NCI-H187 treated with DMSO at 0.1 percent for 48 hours (cell line): ENCODE measurements around the gene PRR7.
A peak's percentile ranks its signal among the peaks of the same experiment; 100 is the strongest.

Source experiments
- DNase-seq: peaks from one replicate; lab custom pipeline; 2025; lab: John Stamatoyannopoulos, UW

Gene PRR7

DNA sequence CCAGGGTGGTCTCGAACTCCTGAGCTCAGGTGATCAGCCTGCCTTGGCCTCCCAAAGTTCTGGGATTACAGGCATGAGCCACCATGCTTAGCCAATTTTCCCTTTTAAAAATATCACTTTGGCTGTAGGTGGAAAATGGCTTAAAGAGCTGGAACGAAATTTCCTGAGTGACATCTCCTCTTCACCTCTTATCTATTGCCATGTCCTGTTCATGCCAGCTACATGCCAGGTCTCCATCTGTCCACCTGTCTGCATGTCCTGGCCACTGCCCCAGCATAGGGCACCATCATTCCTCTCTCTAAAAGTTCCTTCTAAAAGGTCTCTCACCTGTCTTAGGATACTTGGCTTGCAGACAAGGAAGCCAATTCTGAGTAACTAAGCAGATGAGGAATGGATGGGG is 22.9 kb upstream of the PRR7 start:
- no peak for DNase-seq

DNA sequence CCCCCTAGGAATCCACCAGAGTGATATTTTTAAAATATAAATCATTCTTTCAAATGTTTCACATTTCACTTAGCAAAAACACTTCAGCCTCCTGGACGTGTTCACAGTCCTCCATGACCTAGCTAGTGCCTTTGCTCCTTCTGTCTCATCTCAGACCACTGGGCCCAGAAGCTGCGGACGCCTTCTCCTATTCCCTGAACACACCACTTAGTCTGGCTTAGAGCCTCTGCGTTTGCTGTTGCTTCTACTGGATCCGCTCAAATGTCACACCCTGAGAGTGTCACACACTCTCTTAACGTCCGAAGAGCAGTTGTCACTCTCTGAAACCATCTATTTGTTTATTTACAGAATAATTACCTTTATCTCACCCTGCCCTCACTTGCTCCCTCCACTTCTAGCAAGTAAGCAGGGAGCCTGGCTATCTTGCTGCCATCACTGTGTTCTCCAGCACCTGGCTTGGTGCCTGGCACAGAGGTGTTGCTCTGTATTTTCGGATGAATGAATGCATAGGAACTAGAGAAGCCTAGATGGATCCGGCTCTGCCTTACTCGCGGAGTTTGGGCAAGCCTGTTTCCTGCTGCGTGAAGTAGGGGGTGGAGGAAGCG is 21.3 kb upstream of the PRR7 start:
- no peak for DNase-seq

DNA sequence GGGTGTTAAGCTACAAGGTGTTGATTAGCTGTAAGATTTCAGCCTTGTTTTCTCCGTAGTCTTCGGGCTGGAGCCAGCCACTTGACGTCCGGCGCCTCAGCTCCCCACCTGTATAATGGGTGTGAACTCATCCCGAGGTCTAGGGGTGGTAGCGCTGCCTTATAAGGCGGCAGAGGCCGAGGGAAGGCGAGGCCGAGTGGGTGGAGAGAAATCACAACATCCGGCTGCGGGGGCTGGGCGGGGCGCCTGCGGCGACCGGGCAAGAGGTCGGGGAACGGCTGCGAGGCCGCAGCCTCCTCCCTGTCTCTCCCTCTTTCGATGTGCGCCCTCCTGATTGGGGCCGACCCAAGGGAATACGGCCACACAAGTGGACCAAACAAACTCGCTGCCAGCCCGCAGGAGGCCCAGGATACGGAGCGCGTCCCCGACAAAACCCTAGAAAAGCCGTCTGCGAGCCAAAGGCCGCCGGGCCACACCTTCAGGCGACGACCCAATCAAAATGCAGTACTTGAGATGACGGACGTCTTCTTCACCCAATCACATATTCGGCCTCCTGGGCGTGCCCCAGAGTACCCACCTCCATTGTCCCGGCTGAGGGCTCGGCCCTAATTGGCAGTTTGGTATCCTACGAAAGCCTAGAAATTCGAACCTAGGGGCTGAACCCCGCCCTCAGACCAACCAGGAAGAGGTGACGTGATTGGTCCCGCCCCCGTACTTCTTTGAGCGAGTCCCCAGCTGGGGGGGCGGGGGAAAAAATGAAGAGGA is 20.6 kb upstream of the PRR7 start:
- peak; percentile 98 for DNase-seq

DNA sequence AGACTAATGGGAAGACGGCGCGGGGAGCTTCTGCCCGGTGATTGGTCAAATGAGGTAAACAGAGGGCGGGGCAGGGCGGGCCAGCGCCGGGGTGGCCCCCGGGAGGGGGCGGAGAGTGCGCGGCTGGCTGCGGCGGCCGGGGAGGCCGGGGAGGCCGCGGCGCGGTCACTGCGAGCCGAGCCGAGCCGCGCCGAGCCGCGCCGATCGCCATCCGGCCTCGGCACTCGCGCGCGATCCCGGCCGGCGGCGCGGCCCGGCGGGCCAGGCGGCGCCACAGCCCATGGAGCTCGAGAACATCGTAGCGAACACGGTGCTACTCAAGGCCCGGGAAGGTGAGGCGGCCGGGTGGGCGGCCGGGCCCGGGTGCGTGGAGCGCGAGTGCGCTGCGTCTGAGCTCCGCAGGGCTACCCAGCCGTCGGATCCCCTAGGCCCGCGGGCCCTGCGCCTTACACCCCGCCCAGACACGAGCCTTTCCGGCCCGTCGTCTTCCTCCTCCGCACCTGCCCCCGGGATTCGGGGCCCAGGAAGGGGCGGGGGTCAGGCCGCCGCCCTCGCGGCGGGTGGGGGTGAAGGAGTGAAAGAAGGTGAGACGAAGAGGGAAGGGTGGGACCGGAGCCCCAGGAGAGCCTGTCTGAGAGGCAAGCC is 19.9 kb upstream of the PRR7 start, which contains the start of gene GRK6:
GRK6 (plus strand) TSS at position 111 of the 645 bp plus-strand sequence; CDS start at position 281, 170 bp downstream.
- DNase-seq = no peak

DNA sequence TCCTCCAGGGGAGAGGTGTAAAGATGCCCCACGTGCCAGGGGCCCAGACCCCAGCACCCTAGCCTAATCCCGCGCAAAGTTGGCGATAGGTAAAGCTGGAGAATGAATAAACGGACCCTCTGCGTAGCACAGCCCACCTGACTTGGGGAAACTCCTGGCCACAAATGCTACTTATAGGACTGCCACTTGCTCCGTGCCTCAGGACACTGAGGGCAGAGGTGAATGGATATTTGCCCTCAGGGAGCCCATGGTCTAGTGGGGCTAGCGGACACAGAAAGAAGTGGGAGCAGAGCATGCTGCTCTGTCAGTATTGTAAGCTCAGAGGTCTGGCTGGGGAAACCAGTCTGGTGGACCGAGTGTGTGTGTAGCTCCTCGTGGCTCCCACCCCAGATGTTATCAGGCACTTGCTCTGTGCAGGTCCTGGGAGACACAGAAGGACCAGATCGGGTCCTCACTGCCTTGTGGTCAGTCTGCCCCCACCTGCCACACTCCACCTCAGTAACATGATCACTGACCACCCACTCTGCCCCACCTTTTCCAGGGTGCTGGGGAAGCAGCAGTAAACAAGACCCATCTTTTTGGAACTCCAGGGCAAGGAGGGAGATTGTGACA is 19.3 kb upstream of the PRR7 start:
- DNase-seq = no peak

DNA sequence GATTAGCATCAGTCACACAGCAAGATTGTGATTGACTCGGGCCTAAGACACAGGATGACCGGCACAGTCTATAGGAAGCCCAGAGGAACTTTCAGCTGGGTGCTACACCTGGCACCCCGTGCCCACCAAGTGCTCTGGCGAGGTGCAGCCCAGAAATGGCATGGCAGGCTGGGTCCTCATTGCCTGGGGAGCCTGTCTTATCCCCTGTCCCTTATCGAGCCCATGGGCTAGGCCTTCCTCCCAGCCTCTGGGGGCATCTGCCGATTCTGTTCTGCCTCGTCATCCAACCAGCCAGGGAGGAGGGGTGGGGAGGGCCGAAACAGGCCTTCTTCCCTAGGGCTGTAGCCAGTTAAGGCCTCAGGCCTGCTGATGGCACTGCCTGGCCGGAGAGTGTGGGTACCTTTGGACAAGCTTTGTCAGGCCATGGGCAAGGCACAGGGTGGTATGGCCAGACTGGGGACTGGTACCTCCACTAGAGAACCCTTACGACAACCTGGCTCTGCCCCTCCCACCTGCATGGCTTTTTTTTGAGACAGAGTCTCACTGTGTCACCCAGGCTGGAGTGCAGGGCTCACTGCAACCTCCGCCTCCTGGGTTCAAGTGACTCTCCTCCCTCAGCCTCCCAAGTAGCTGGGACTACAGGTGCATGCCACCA is 18.6 kb upstream of the PRR7 start:
- no peak for DNase-seq

DNA sequence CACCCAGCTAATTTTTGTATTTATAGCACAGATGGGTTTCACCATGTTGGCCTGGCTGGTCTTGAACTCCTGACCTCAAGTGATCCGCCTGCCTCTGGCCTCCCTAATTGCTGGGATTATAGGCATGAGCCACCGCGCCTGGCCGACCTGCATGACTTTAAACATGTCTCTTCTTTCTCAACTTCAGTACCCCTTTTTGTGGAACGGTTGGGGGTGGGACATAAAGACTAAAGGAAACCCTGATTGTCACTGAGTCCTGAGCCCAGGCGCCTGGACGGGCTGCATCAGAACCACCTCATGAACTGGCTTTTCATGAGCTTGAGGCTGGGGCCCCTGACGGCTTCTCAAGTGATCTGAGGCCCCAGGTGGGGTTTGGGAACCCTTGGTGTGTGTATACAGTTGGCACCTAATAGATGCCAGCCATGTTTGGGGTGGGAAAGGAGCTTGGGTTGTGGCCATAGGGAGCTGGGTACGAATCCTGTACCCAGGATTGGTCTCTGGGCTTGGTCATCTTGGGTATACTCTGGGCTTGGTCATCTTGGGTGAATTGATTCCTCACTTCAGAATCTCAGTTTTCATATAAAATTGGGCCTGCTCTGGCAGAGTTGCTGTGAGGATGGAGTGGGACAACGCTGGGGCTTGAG is 17.9 kb upstream of the PRR7 start:
- DNase-seq = no peak

DNA sequence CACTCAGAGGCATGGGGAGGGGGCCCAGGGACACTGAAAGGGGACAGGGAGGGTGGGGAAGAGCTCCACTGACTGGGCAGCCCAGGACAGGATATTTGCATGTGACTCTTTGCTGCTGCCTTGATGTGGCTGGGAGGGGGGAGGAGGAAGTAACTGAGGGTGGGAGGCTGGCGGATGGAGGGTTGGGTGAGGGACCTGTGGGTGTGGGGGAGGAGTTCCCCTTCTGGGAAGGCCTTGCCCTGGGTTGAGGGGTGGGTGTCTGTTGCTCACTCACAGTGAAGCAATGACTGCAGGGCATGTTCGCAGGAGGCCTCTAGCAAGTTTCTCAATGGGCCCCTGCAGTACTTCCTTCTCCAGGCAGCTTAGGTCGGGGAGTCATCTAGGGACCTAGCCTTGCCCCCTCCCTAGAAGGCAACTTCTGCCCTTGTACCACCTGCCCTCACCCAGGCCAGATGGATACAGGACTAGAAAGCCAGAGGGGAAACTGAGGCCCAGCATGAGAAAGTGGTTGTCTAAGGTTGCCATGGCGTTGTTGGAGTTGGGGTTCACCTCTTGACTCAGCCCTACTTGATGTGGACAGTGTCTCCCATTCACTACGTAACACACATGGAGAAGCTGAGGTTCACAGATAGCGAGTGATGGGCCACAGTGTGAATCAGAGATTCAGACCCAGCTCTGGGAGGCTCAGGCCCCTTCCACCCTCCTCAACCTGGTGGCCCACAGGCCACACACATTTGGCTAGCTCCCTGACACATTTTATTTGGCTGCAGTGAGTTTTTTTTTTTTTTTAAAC is 17.2 kb upstream of the PRR7 start:
- no peak for DNase-seq

DNA sequence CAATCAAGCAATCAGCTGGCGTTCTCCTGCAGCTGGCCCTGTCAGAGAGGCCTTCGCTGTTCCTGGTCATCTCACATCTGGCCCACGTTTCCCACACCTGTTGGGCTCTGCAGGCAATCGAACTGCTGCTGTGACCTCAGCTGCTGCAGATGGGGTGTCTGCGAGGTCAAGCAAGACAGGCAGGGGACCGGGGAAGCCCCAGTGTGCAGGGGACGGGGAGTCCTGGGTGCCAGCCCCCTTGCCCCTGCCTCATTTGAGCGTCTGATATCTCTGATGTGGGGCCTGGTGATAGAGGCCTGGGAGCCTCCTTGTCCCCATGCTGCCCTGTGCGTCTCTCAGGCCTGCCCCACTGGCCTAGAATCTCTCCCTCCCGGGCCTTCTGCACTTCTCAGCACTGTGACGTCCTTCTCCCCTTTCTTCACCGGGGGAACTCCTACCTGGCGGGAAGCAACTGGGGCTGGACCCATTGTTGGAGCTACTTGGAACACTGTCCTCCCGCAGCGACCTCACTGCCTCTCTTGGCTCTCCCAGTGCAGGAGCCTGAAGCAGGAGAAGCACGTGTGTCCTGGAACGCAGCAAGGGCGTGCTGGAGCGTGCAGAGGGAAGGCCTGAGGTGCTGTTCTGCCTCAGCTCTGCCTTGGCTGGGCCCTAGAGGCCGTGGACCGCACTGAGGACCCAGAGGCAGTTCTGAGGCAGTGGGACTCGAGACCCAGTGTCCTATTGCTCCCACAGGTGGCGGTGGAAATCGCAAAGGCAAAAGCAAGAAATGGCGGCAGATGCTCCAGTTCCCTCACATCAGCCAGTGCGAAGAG is 16.3 kb upstream of the PRR7 start:
- DNase-seq = no peak

DNA sequence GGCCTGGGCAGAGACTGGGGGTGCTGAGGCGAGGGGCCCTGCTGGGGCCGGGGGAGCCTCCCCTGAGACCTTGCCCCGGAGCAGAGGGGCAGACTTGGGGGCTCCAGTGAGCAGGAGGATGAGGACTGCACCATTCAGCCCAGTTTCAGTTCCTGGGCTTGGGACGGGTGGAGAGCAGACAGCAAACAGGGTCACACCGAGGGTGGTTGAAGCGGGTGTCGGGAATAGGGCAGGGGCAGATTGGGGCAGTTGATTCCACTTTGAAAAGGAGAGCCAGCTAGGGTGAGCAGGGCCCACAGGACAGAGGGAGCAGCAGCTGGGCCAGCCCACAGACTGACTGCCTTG is 15.7 kb upstream of the PRR7 start:
- DNase-seq = no peak

DNA sequence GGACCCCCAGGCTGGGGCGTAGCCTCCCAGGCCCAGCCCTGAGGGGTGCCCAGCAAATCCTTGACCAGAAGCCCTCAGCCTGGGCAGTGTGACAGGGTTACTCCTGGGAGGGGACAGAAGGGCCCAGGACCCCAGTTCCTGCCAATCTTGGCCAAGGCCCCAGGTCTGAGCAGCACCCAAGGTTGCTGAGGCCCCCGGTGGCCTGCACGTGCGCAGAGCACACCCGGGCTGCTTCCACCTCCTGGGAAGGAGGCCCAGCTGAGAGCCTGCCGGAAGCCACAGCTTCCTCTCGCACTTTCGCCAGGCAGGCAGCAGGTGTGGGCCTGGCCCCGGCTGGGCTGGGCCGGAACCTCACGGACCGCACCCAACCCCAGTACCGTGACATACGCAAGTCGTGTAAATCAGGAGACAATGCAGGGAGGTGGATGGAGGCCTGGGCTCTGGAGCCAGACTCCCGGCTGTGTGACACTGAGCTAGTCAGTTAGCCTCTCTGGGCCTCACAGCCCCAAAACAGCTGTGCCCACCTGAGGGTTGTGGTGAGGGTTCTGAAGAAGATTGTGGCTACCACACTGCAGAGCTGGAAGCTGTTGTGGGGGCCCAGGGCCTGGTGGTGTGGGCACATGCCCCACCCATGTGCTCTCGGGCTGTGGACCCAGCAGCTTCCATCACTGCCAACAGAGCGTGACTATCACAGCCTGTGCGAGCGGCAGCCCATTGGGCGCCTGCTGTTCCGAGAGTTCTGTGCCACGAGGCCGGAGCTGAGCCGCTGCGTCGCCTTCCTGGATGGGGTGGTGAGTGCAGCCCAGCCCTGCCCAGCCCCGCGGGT is 15.1 kb upstream of the PRR7 start:
- no peak for DNase-seq

DNA sequence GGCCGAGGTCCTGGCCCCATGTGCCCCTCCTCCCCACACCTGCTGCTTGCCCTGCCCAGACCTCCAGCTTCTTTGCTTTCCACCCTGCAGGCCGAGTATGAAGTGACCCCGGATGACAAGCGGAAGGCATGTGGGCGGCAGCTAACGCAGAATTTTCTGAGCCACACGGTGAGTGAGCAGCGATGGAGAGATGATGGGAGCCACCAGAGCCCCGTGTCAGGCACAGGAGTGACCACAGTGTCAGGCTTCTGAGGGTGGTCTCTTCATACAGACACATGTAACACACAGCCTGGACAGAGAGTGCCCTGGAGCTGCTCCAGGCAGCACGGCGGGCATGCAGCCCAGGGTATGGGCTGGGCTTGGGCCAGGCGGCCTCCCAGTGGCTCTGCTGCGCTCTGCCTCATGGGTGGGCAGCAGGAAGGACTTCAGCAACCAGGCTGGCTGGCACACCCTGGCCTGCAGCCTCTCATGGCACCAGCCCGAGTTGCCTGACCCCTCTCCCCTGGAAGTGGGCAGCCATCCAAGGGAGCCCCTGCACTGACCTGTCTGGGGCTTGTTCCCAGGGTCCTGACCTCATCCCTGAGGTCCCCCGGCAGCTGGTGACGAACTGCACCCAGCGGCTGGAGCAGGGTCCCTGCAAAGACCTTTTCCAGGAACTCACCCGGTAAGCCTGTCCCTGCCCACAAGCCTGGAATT is 14.3 kb upstream of the PRR7 start:
- no peak for DNase-seq

DNA sequence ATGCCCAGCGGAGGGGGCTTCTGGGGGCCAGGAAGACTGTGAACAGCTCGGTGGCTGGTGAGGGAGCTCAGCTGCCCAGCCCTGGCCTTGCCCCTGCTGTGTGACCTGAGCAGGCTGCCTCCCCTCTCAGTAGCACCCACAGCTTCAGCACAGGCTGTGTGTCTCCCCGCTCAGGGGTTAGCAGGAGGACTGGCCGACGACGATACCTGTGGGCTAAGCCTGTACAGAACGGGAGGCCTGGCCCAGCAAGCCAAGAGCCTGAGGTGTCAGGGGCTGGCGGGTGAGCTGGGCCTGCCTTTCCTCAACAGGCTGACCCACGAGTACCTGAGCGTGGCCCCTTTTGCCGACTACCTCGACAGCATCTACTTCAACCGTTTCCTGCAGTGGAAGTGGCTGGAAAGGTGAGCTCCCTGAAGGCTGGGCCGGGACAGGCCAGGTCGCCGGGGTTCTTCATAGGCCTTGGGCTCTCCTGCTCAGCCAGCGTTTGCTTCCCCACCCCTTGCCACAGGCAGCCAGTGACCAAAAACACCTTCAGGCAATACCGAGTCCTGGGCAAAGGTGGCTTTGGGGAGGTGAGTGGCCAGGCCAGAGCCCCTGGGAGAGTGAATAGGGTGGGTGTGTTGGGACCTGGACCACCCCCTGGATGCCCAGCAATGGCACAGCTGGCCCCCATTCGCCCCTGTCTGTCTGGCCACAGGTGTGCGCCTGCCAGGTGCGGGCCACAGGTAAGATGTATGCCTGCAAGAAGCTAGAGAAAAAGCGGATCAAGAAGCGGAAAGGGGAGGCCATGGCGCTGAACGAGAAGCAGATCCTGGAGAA is 13.6 kb upstream of the PRR7 start:
- no peak for DNase-seq

DNA sequence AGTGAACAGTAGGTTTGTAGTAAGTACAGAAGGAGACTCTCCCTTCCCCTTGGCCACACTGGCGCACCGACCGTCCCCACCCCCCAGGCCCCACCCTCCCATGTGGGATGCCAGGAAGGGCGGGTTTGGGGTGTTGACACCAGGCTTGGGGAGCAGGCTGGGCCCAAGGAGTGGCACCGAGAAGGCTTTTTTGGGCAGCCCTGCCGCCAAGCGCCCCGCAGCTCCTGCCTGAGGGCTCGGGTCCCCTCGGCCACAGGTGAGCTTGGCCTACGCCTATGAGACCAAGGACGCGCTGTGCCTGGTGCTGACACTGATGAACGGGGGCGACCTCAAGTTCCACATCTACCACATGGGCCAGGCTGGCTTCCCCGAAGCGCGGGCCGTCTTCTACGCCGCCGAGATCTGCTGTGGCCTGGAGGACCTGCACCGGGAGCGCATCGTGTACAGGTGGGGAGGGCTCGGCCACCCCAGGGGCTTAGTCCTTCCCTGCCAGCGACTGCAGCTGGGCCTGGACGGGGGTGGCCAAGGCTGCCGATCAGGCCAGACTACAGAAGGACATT is 12.9 kb upstream of the PRR7 start:
- no peak for DNase-seq

DNA sequence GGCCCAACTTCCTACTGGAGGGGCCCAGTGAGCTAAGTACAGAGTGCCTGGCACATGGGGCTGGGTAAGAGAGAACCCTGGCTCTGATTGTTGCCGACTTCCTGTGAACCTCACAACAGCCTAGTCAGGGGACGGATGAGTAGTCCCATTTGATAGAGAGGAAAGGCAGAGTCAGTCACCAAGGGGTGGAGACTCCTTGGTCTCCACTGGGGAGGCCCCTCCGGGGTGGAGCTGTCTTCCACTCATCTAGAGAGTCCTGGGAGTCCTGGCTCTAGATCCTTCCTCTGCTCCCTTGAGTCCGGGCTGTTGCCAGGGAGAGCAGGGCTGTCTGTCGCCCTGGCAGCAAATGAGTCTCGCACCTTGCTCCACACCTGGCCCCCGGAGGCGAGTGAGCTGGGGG is 12.2 kb upstream of the PRR7 start:
- DNase-seq = no peak

DNA sequence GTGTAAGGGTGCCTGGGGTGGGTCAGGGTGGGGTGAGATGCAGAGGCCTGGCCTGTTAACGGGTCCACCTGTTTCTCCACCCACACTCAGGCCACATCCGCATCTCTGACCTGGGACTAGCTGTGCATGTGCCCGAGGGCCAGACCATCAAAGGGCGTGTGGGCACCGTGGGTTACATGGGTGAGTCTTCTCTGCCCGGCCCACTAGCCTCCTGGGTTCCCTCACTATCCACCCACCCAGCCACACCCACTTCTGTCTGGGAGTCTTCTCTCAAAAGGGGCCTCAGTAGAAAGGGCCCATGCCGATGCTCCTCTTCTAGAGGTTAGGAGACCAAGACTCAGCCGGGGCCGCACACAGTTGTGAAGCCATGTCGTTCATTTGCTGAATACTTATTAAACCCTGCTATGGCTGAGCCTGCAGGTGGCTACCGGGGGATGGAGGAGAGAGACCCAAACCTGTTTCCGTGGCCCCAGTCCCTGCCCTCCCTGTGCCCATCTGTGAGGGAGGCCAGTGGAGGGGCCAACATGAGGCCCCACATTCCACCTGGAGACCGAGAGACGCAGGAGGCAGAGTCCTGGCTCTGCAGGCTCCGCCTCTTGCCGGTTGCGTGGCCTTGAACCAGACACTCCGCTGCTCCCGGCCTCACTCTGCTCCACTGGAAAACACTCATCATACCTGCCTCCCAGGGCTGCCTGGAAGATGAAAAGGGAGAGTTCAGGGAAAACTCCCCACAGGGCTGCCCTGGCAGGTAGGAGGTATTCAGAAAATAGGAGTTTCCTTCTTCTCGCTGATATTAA is 11.5 kb upstream of the PRR7 start:
- no peak for DNase-seq
